ACHN (cell line): ENCODE data around the gene EPG5.
A peak's percentile ranks its signal among the peaks of the same experiment; 100 is the strongest.
"Not testable (repeated sequence)": the region's sequence is repeated elsewhere in the genome, so short reads cannot be mapped to it uniquely, and the experiment has no call there.

ENCODE experiments used
- DNase-seq: peaks from one replicate; pipeline ENCODE4 v3.0.0-alpha.2; 2015
- in situ Hi-C: cut with HindIII; loops from 2 replicates; pipeline ENCODE4 v1.10.0; 2017; ENCODE audit warnings: low sequenced_read_pairs, low pct_ligation_motif_present, low pct_unique_long_range_greater_than_20kb

The EPG5 gene, protein sequence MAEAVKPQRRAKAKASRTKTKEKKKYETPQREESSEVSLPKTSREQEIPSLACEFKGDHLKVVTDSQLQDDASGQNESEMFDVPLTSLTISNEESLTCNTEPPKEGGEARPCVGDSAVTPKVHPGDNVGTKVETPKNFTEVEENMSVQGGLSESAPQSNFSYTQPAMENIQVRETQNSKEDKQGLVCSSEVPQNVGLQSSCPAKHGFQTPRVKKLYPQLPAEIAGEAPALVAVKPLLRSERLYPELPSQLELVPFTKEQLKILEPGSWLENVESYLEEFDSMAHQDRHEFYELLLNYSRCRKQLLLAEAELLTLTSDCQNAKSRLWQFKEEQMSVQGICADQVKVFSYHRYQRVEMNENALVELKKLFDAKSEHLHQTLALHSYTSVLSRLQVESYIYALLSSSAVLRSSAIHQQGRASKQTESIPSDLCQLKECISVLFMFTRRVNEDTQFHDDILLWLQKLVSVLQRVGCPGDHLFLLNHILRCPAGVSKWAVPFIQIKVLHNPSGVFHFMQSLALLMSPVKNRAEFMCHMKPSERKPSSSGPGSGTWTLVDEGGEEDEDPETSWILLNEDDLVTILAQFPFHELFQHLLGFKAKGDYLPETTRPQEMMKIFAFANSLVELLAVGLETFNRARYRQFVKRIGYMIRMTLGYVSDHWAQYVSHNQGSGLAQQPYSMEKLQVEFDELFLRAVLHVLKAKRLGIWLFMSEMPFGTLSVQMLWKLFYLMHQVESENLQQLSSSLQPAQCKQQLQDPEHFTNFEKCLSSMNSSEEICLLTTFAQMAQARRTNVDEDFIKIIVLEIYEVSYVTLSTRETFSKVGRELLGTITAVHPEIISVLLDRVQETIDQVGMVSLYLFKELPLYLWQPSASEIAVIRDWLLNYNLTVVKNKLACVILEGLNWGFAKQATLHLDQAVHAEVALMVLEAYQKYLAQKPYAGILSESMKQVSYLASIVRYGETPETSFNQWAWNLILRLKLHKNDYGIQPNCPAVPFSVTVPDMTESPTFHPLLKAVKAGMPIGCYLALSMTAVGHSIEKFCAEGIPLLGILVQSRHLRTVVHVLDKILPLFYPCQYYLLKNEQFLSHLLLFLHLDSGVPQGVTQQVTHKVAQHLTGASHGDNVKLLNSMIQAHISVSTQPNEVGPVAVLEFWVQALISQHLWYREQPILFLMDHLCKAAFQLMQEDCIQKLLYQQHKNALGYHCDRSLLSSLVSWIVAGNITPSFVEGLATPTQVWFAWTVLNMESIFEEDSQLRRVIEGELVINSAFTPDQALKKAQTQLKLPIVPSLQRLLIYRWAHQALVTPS (N-terminal part only)

DNA sequence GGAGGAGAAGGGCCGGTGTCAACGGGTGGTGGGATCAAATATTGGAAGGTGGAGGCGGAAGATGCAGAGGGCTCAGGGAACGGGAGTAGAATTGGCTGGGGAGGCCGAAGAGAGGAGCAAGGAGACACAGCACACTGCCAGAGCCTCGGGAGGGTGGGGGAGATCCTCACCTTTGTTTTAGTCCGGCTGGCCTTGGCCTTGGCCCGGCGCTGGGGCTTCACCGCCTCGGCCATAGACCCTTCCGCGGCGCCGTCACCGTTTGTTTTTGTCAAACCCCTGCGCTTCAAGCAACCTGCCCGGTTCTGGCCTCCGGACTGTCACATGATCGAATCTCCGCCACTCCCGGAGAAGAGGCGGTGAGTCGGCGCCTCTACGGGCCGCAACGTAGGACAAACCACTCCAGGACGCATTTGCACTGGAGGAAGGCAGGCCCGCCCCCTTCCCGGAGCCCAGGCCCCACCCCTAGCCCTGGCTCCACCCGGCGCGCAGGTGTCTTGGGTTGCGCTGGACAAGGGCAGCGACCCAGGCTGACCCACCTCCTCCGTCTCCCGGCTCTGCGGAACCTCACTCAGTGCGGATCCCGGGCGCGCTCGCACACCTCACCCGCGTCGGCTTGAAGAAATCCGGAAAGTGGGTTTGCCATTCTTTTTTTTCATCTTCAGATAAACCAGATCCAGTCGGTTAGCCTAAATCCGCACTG, at the start of gene EPG5:
TSS of gene EPG5 (minus strand) at position 323 of the 700 bp plus-strand sequence. CDS start at position 233, 90 bp downstream.
- DNase-seq, result peak; percentile 95
- in situ Hi-C loops, result no loop called here

DNA sequence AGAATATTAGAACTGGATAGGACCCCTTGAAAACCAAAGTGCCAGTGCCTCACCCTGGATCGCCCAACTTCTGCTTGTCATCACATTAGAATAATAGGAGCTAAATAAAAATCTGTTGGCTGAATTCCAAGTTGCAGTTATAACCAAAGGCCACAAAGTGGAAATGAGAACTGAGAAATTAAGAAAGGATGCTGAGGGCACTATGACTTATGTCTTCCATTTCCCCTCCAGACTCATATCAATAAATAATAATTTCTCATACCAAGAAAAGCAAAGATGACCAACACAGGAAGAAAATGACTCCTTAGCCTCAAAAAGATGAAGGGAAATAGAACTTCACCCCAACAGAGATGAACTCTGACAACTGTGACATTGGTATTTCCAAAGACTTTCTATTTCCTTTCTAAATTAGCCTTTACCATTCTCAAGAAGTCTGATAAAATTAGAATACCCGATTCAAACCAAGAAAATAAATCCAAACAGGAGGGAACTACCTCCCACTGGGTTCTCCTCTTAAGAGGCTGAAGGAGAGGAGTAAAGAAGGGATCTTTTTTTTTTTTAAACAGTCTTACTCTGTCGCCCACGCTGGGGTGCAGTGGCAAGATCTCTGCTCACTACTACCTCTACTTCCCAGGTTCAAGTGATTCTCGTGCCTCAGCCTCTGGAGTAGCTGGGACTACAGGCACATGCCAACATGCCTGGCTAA, 46.5 kb upstream of the EPG5 start:
- no peak for DNase-seq
- in situ Hi-C loops, result no loop called here

DNA sequence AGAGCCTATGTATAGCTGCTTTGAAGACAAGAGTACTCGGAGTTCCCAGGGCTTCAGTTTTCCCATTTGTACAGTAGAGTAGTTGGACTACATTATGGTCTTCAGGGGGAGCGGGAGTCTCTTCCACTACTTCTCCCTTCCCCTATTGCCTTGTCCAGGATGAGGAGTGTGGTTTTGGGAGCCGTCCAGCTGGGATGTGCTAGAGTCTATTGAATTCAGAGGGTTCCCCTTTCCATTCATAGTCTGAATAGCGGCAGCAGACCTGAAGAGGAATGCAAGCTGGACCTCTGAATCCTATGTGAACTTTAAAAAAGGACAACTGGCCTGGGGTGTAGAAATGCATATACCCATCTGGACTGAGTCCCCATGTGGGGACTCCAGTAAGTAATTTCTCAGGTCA, 43.5 kb upstream of the EPG5 start:
- in situ Hi-C loops, result no loop called here
- DNase-seq, result no peak

DNA sequence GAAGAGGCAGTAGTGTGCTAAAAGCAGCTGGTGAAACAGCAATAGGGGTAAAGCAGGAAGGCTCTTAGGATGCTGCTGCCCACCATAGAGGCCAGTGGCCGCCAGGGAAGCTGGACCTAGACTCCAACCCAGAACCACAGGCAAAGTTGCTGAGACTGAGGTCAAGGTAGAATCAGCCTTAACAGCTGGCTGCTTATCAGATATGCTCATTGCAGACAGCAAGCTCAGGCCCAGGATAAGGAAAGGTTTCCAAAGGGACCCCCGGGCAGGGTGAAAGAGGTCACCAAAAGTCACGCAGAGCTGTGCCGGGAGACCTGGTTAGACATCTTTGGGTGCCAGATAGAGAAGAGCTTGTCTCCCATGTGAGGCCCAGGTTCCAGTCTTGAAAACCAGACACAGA, 42.9 kb upstream of the EPG5 start:
- DNase-seq, result no peak
- in situ Hi-C loops, result no loop called here

DNA sequence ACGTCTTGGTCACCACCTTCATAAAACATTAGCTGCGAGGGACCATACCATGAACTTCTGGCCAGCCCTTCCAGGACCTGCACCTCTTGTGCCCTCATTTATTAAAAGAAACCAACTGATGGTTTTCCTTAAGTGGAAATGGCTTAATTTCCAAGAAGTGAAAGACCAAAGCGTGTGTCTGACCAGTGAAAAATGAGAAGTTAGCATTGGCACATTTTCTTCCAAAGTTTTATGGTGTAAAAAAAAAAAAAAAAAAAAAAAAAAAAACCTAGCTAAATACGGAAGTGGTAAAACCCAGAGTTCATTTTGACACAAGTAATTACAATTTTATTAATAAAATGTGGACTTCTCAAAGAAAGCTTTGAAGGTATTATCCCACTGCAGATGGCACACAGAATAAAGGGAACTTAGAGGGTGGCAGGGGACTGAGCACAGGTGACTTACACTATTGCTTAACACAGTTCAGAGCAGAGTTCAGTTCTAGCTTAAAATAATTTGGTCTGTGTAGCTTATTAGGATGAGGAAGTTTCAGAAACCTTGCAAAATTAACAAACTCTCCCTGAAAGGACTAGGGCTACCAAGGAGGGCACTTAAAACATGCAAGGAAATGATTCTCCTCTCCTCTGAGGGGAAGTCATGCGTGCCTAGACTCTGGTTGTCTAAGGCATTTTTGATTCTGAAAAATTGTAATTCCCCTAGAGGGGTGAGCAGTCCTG, 42.2 kb upstream of the EPG5 start:
- DNase-seq, result no peak
- in situ Hi-C loops, result no loop called here

DNA sequence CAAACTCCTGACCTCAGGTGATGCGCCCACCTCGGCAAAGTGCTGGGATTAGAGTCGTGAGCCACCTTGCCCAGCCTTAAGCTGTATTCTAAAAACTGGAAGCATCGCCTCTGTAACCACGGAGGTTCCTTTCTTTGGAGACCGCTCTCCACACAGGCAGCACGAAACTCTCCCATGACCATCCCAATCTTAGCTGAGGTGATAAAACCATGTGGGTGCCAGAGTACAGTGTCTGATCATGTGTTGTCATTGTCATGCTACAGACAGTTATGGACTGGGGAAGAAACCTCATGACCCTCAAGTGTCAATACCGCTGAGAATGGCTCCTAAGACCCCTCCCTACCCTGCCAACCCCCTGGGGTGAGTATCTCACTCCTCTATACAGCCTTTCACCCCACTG, 41.4 kb upstream of the EPG5 start:
- DNase-seq, result no peak
- in situ Hi-C loops, result no loop called here

DNA sequence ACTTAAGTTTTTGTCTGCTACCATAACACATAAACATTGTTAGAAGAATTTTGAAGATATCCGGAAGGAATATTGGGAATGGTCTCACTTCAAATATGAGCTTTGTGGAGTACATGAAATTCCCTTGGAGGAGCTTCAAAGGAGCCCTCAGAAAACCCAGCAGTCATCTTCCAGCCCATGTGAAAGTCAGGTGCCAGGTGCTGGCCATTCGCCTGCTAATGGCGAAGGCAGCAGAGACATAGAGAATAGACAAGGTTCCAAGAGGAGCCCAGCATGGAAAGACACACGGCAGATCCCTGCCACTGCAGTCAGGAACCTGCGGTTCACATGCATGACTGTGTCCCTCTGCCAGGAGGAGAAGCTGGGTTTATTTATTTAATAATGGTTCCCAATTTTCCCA, 40.0 kb upstream of the EPG5 start:
- DNase-seq, result no peak
- in situ Hi-C loops, result no loop called here

DNA sequence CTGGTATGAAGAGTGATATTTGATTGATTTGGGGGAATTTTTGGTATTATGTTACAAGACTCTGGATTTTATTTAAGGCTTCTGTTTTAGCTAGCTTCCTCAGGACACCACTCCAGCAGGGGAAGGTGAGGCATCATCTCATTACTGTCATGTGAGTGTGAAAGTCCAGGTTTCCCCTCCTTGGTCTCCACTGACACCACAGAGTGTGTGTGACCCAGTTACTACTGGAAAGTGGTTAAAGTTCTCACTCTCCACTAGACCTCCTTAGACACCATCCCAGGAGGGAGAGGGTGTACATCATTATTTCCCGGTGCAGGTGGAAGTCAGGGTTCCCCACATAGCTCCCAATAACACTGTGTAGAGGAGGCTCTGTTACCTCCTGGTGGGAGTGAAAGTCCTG, 35.8 kb upstream of the EPG5 start:
- no peak for DNase-seq
- in situ Hi-C loops, result no loop called here

DNA sequence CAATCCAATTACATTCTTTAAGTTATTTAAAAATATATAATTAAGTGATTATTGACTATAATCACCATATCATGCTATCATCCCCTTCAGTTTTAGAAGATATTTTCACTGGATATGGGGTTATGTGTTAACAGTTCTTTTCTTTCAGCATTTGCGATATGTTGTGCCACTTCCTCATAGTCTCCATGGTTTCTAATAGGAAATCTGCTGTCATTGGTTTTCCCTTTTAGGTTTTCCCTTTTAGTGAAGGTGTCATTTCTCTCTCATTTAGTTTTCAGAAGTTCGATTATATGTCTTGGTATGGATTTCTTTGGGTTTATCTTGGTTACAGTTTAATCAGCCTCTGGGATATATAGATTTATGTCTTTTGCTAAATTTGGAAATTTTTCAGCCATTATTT, 34.8 kb upstream of the EPG5 start:
- no peak for DNase-seq
- in situ Hi-C loops, result no loop called here

DNA sequence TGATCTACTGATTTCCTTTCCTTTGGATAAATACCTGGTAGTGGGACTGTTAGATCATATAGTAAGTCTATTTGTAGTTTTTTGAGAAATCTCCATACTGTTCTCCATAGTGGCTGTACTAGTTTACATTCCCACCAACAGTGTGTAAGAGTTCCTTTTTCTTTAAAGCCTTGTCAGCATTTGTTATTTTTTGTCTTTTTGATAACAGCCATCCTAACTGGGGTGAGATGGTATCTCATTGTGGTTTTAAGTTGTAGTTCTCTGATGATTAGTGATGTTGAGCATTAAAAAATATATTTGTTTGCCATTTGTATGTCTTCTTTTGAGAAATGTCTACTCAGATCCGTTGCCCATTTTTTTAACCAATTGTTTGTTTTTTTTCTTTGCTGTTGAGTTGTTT, 33.9 kb upstream of the EPG5 start:
- no peak for DNase-seq
- in situ Hi-C loops, result no loop called here

DNA sequence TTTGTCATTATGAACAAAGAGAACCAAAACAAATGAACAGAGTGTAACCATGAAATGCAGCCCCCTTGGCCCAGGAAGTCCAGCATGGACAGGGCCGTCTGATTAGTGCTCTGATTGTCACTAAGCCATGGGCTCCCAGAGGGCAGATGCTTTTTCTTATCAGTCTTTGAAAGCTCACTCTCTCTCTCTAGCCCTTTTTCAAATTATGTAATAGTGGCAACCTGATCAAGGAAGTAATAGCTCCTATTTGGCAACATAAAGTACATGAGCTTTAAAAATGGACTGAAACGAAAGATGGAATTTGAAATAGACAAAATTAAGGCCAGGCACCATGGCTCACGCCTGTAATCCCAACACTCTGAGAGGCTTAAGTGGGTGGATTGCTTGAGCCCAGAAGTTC, 32.4 kb upstream of the EPG5 start:
- in situ Hi-C loops, result no loop called here

DNA sequence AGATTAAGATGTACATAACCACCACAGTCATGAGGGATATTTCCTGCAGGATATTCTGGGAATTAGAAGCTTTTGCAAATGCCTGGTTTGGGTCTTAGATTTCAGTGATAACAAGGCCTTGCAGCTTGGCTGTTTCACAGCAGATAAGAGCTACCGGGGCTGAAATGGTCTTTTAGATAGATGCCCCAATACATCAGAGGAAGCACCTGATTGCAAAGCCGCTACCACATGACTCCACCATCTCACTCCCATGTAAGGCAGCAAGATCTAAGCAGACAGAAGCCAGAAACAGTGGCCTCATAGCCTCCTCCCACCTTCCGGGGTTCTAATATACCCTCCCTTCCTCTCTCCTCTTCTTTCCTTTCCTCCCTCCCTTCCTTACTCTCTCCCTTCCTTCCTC, 31.1 kb upstream of the EPG5 start:
- DNase-seq, result no peak
- in situ Hi-C loops, result no loop called here

More for the DNA sequence above, 32.4 kb upstream of the EPG5 start:
- no peak for DNase-seq

DNA sequence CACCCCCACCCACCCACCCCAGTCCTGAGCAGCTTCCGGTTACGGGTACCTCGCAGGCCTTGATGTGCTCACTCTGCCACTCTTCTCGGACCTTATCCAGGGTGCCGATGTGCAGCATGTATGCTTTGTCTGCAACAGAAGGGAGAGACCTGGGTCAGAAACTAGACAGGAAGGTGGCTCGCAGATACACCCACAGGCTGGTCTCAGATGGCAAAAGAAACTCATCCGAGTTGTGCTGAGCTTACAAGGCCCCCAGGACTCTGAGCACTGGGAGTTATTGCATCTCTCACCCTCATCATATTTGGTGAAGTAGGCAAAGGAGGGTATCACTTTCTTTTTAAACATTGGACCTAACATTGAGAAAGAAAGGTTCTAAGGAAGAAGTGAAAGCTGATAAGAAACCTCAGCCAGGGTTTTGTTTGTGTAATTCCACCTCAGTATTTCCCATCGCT, 30.6 kb upstream of the EPG5 start:
- in situ Hi-C loops, result no loop called here

DNA sequence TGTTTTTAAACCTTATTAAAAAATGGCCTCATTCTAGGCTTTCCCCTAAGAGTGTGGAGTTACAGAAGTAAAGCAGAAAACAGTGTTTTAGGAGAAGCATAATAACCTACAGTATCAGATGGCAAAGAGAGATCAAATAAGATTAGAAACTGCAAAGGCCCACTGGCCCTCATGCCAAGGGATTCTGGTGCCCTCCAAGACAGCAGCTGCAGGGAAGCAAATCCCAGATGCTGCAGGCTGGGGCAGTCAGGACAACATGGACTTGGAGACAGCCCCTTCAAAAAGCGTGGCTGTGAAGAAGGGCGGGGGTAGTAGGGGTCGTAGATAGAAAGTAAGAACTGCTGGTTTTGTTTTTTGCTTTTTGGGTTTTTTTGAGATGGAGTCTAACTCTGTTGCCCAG, 28.3 kb upstream of the EPG5 start:
- no peak for DNase-seq
- in situ Hi-C loops, result no loop called here

More for the DNA sequence above, 30.6 kb upstream of the EPG5 start:
- DNase-seq, result no peak

DNA sequence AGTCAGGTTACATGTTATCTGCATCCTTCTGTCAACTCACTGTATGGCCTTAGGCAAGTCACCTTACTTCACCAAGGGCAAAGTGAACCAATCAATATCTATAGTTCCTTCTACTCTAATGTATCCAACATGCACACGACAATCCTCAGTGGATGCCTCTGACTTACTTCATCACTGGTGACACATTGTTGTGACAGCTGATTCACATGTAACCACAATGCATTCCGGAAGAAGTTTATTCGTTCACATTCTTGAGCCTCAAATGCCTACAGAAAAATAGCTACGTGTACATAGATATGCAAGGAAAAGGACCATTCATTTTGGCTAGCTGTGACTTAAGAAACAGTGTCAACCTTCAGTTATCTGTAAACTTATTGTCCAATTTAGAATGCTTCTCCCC, 26.3 kb upstream of the EPG5 start:
- in situ Hi-C loops, result no loop called here
- peak; percentile 37 for DNase-seq

DNA sequence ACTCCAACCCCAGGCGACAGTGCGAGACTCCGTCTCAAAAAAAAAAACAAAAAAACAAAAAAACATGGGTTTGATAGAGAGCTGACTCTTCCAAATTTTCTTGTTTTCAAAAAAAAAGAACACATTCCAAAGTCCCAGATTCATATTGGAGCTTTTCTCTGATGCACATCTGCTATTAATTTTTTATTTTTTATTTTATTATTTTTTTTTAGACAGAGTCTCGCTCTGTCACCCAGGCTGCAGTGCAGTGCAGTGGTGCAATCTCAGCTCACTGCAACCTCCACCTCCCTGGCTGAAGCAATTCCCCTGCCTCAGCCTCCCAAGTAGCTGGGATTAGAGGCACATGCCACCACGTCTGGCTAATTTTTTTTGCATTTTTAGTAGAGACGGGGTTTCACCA, 25.4 kb upstream of the EPG5 start:
- in situ Hi-C loops, DNase-seq: not testable (repeated sequence)

DNA sequence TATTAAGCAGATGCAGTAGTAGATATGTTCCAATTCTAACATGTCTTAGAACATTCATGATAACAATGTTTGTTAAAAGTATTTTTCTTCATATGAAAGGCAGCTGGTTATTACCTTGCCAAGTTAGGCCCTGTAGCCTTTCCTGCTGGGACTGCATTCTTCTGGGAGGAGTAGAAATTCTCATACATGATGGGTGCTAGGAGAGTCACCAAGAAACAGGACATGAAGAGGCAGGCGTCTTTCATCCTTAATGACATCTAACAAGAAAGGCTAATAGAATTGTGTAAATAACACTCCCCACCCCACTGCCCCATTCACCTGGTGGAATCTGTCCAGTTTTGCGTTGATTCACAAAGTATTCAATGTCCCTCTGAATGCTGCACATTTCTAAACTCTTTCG, 24.7 kb upstream of the EPG5 start:
- in situ Hi-C loops, result no loop called here
- no peak for DNase-seq
